SHP77 (cell line): Measurements from ENCODE around the gene AIFM1.

Experiments
- DNase-seq, 2 experiments: peaks; one replicate each; lab custom pipeline; 2025; lab: John Stamatoyannopoulos, UW

Gene AIFM1

DNA sequence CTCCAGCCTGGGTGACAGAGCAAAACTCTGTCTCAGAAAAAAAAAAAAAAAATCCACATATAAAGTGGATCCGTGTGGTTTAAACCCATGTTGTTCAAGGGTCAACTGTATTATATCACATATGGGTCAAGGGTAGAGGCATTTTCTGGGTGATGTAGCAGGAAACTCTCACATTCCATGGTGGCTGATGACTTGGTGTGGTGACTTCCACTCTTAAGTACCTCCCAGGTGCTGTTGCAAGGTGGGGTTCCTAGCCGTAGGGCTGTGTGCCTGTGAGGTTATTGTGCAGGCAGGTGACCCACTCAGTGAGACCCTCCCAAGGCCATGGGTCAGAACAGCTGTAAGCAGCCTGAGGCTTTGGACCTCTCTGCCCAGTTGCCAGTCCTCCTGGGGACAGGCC is 72.4 kb downstream of the AIFM1 start:
- no peak for DNase-seq

DNA sequence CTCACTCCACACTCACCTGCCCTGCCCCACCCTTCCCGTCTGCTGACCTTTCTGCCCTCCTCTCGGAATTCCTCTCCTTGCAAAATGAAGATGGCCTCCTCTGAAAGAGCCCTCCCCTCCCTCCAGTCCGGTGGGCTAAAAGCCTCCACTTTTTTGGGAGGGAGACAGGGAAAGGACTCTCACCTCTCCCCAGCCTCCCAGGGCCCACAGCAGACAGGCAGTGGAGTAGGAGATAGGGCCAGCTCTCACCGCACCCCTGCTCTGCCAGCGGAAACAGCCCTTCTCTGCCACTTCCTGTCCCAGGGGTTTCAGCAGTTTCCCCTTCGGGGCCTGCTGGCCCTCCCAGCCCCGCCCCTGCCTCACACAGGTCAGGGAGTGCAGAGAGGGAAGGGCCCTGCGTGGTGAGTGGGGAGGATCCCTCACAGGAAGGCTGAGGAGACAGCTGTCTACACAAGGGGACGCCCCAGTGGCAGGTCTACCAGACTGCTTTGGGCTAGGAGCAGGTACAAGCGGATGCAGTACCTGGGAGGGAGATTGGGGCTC is 73.6 kb downstream of the AIFM1 start:
- peak in 1 of 2 experiments; percentile 49 for DNase-seq

DNA sequence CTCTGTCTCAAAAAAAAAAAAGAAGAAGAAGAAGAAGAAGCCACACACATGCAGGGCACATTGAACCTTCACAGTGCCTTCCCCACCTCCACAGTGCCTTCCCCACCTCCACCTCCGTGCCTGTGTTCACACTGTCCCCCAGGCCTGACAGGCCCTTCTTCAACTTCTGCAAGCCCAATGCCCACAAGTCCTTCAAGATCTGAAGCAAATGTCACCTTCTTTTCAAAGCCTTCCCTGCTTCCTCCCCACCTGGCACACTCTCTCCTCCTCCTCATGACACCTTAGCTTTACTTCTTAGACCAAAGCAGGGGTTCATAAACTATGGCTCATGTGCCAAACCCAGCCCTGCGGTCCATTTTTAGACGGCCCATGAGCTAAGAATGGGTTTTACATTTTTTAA is 75.3 kb downstream of the AIFM1 start:
- no peak for DNase-seq

DNA sequence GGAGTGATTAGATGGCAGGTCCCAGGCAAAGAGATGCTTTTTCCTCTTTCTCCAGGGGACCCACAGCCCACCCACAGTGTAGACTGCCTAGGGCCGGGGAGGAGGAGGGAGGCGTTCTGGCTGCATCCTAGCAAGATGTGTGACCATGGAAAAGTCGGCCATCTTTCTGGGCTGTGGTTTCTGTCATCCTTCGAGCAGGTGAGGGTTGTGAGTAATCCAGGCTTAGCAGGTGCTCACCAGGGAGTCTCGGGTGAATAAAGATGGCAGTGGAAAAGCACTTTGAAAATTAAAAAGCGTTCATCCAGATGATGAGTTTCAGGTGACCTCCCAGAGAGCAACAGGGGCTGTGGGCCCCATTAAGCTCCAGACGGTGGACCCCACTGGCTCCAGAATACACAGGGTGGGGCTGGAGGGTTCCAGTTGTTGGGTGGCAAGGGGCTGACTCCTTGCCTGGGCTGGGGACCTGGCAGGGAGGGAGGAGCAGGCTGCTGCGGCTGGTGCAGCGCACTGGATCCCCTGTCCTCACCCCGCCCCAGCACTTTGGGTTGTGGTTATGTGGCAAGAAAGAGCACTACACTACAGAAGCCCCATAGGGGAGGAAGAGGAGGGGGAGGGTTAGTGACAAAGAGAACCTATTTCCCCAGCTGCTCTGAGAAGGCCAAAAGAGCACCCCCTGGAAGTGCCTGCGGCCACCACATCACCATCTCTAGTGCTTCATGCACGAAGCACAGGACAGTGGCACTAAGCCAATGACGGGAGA is 79.0 kb downstream of the AIFM1 start:
- no peak for DNase-seq

DNA sequence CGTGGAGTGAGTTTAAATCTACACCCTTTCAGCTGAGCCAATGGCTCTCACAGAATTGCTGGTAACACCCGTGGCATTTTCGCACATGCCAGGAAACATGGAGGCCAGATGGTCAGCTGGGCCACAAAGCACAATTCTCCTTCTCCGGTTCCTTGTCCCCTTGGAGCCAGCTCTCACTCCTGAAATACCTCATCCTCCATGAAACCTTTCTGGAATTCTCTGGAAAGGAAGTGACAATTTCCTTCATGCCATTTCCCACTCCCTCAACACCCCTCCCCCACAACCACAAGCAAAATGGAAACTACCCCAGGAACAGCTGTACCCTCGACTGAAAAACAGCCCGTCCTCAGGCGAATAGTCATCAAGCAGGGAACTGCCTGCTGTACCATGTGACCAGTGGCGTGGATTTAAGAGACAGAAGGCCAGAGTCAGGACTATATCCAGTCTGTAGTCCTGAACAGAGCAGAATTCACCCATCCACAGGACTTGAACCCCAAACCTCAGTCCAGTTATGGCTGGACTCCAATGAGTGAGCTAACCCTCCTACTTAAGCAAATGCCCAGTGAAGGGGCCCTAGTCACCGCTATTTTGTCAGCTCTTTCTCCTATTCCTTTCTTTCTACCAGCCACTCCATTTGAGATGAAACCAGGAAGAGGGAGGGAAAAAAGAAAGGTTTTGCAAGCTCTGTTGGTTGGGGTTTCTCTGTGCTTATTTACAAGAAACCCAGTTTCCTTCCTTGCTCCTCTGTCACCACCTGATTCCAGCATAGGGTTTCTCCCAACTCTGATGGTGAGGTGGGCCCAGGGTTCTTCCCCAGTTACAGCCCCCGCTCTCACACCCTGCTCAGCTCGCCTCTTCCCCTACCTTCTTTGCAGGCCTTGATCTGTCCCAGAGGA is 79.8 kb downstream of the AIFM1 start:
- no peak for DNase-seq

DNA sequence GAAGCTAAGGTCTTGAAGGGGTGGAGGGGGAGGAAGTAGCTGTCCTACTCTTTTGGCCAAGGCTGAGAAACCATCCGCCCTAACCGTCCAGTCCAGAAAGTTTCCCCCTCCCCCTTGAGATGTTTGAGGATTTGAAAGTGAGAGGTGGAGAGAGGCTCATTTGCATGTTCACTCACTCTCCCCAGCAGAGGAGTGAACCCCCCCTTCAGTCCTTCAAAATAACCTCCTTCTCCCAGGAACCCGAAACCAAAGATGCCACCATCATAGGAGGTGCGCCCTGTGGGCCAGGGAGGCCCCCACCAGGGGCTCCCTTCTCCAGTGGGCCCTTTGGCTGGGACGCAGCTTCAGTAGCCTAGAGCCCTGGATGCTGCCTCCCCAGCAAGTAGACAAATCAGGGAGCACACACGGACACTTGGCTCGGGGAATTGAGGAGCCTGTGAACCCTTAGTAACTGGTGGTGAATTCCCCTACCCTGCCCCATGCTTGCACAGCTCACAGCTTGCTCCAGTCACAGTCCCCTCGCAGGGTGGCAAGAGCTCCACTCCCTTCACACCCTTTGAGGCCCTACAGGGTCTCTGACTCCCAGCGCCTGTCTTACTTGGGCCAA is 80.9 kb downstream of the AIFM1 start:
- DNase-seq: no peak

DNA sequence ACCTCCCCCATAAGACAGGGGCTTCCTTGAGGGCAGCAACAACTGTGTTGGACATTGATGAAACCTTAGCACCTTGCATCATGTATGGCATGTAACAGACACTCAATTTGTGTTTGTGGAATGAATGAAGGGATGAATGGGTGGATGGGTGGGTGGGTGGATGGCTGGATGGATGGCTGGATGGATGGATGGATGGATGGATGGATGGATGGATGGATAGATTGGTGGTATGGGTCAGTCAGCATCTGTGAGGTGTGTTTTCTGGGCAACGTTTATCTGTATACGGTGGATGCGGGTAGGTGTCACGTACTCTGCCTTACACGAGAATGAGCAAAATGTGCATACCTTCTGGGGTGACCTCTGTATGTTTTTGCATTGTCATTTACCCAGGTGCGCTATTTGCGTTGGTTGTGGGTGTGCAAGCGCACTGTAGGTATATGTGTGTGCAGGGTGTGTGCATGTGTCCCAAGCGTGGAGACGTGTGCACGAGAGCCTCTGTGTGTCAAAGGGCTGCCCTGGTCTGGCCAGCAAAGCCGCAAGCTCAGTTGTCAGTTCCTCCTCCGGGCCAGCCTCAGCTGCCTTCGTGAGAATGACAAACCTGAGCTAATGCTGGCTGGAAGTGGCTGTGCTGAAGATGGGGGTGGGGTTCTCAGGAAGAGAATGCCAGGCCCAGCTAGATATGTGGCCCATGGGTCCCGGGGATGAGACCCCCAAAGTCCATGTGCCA is 81.8 kb downstream of the AIFM1 start:
- no peak for DNase-seq

DNA sequence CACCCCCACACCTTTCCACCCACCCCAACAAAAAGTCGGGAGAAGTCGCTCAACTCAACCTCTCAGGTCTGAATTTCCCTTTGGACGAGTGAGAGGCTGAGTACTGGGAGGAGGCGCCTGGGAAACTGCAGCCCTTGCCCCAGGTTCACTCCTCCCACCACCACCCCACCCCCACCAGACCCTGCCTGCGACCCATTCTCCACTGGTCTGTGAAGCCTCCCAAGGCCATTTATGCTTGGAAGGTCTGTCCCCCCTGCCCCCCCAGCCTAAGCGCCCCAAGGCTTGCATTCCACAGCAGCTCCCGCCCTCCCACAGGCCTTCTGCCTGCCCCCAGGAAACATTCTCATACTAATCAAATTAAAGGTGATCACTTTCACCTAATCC is 82.5 kb downstream of the AIFM1 start:
- no peak for DNase-seq

DNA sequence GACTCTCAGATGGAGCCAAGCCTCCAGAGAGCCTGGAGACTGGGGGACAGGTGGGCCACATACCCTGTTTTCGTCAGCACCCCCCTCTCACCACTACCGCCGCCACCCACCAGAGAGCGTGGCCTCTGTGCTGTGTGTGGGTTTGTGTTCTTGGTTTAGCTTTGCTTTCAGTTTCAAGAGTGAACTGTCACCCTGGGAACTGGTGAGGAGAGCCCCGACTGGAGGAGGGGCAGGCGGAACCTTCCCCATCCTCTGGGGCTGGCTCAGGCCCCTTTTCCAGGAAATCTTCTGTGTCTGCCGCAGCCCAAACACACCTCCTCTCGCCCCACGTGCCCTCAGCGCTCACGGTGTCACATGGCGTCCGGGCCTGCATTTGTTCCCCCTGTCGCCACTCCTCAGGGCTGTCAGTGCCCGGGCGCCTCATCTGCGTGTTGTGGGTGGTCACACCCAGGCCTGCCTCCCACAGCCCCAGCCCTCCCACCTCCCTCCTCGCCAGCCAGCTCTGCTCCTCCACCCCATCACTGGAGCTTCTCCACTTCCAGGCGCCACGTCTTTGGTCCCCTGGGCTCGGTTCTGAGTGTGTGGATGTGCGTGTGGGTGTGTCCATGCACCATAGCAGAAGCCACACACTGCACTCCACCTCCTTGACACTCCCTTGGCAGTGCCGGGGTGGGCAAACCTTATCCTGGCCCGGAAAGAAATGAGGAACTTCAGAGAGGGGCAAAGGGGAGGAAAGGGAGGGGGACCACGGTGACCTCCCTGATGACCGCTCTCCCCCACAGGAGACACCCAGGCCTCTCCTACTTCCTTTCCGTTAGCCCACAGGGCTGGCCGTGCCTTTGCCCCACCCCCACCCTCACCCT is 83.2 kb downstream of the AIFM1 start:
- no peak for DNase-seq

DNA sequence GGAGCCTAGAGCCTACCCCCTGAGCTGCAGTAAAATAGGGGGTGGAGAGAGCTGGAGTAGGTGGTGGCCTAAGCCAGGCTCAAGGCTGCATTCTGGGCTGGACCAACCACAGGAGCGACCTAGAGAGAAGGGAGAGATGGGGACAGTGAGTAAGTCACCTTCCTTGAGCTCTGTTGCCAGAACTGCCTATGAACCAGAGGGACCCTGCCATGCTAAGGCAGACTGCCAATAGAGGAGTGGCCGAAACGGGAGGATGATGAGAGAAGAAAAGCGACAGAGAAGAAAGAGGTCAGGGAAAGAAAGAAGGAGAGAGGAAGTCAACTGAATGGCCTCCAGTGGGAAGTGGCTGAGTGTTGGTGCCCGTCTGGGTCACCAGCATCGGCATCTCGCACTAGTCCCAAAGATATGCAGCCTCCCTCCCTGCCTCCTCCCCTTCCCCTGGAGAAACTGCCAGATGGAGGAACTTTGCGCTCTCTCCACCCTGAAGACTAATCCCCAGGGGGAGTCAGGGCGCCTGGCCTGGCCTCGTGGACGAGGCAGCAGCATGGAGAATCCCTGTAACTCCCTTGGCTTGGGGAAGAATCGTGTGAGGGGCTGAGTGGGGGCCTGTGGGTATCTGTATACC is 84.1 kb downstream of the AIFM1 start:
- DNase-seq: no peak

DNA sequence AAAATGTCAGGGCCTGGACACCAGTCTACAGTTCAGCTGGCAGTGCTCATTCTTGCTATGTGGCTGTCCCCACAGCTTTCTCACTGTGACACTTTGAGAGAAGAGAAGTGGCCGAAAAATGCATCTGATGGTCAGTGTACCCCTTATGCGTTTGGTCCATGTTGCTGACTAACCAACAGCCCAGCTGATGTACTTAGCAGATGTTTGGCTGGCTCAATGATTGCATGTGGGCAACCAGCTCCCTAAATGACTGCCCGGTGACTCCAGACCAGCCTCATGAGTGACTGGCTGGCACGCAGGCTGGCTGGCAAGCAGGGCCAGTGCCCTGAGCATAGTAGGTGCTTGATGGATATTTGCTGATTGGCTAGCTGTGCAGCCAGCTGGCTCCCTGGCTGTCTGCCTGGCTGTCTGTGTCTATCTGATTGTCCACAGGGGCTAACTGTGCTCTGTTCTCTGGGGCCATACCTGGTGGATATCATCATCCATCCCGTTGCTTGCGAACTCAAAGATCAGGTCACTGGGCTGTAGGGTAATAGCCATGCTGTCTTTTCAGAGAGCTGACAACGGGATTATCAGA is 84.8 kb downstream of the AIFM1 start:
- DNase-seq: no peak

DNA sequence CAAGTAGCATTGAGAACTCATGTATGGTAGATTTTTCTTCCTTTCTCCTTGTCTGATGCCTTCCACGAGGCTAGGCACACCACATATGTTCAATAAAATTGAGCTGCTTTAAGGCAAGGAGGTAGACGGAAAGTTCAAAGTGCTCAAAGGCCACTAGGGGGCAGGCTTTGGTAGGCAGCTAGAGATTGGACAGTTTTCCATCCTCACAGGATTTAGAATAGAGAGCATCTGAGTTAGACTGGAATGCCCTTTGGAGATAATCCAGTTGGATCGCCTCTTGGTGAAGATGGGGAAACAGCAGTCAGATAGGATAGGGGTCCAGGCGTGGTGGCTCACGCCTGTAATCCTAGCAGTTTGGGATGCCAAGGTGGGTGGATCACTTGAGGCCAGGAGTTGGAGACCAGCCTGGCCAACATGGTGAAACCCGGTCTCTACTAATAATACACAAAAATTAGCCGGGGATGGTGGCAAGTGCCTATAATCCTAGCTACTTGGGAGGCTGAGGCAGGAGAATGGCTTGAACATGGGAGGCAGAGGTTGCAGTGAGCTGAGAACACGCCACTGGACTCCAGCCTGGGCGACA is 85.7 kb downstream of the AIFM1 start:
- DNase-seq: peak; percentile 25 to 38
